Suppressor macrophage treated with lipopolysaccharide for 1 hour (primary cell): Measurements from ENCODE around the gene ATP8B4.

ENCODE experiments used
- DNase-seq, 3 donors: peaks; one replicate each; pipeline ENCODE4 v3.0.0-alpha.2; 2020 to 2022

Gene ATP8B4

GRCh38 chr15:49927189-49927861, 191.7 kb downstream of the ATP8B4 start:
- DNase-seq = no peak

DNA sequence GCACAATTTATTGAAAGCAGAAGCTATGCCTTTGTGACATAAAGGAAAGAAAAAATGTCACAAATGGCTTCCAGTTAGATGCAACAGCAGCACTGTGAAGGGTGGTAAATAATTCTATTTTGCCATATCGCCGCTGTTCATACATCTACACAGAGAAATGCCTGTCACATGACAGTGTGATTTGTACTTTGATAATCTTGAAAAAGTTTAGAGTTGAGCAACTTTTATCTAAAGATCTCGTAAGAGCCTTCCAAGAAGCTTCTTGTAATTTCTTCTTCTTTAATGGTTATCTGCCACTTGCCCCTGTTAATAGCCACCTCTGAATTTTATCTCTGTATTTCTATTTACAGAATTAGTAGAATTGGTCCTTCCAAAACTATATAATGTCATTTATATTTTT, 192.3 kb downstream of the ATP8B4 start:
- DNase-seq = no peak

DNA sequence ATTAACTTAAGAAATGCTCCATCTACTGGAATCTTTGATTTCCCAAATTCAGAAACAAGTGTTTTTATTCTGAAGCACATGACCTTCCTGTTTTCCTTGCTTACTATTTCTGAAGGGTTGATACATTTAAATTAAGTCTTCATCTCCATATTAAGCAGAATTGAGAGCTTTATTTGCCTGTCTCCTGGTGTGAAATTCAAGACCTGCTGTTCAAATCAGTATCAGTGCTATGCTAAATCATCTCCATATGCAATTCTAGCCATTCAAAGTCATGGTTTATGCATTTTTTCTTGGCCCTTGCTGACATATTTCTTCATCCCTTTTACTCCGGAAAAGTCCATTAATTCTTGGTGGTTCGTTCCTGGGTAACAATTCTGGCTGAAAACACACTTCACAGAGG, 195.4 kb downstream of the ATP8B4 start:
- DNase-seq = no peak

GRCh38 chr15:49919034-49919433, 200.0 kb downstream of the ATP8B4 start:
- DNase-seq = no peak

DNA sequence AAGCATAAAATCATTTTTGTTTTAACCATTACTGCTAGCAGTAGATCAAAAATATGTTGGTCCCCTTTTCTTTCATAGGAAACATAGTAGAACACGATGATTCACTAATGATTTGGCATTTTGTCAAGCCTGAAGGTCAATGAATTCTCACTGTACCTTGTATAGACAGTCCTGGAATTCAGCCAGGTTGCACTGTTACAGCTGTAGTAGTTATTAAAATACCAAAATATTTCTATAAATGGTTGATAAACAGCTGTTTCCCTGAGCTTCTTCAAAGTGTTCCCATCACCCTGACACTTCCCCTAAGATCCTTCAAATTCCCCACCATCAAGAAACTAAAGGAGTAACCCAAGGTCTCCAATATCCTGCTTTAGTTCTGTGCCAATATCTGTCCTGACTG, 200.9 kb downstream of the ATP8B4 start:
- no peak for DNase-seq

DNA sequence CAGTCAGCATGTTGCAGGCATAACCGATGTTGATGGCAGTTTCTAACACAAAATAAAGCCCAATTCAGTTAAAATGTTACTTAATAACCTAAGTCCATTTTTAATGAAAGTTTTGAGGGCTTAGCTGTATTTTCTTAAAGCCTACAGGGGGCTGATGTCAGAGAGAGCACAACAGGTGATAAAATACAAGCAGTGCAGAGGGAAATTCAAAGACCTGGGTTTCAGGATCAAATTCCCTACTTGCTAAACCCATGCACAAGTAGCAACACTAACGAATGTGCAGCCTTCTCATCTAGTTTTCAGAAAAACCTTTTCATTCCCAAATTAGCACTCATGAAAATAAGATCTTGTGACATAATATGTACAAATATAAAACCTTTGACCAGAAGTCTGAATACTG, 202.0 kb downstream of the ATP8B4 start:
- DNase-seq = no peak

DNA sequence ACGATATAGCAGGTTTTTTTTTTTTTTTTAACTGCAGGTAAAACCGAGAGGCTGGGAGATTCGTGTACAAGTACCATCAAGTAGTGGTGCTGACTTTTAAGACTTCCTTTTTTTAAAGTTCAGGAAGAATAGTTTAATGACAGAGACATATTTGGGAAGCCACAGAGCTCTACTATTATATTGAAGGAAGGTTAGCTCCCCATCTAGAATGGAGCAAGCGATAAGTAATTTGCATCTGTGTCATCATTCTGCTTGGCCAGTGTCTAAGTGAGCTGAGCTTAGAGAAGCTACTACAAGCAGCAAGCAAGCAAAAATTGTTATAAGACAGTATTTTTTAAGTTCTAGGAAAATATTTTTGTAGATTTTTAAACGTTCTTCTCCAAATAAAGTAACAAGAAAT, 203.2 kb downstream of the ATP8B4 start:
- no peak for DNase-seq

GRCh38 chr15:49908933-49909295, 210.1 kb downstream of the ATP8B4 start:
- DNase-seq = no peak

GRCh38 chr15:49908236-49908932, 210.6 kb downstream of the ATP8B4 start:
- DNase-seq = no peak

- no peak for DNase-seq
Observed at GRCh38 chr15:49906966-49907365, 212.1 kb downstream of the ATP8B4 start.

DNA sequence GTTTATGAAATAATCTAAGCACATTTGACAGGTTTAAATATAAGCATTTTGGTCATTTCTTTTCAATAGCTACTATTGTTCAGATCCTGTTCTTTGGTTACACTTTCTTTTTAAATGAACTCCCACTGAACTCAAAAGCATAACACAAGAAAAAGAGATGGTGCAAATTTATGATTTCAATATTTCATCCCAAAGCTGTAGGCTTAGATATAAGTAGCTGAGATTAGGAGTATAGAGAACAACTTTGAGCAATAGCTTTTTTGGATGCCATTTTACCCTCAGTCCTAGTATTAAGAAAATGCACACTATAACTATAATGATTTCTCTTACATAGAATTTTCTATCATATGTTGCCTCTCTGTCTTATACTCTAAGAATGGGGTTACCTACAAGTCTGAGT, 213.8 kb downstream of the ATP8B4 start:
- DNase-seq = no peak

DNA sequence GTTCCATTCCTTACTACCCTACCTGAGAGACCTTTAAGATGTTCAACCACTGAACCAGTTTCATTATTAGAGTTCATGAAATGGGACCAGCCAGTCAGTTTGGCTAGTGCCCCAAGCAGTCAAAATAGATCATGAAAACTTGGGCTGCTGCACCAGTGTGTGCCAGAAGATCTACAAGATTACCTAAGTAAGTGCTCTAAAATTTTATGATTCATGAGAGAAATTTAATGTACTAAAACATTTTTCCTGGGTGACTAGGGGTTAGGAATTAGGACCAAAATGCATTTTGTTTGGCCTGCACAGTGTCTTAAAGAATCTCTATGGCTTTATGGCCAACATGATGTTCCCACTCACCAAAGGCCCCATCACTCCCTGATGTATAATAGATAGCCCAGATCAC, 214.7 kb downstream of the ATP8B4 start:
- no peak for DNase-seq

GRCh38 chr15:49902685-49903501, 216.1 kb downstream of the ATP8B4 start:
- no peak for DNase-seq

DNA sequence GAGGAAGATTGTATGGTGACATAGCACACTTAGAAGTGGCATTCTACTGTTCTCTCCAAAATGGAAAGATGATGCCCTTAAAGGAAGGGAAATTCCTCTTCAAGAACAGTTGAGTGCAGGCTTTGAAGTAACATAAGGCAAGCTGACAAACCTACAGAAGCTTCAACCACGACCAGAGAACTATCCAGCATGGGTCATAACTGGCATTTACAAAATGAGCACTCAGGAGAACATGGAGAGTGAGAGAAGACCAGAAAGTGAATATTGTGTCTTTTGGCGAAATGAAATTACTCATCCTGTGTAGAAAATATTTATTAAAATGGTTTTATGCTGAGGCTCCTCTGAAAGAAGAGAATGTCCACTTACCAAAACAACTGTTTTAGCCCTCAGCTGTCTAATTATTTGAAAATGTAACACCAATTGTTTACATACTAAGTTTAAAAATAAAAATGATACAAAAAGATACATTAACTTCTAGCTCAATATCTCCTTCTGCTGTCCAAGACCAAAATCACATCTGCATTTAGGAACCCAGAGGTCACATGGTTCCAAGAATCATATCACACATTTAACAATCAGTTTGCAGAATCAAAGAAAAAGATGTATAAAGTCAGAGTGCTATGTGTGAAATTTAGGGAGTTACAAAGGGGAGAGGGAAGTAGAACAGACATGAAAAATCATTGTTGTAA, 216.9 kb downstream of the ATP8B4 start:
- peak in 1 of 3 donors; percentile 9 for DNase-seq

DNA sequence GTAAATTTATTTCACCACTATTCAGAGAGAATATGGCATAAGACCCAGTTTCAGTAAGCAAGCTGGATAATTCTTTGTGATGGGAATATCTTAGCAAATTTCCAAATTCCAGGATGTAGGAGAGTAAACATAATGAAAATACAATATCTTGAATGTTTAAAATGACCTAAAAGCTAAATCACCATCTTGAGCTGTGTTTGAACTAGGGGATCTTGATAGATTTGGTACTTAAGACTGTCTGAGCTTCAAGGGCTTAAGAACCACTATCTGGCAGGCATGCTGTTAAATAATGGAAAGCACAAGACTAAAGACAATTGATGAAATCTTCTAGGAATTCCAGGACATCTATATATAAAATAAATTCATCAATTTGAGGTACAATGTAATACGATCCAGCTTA, 217.7 kb downstream of the ATP8B4 start:
- DNase-seq = no peak

GRCh38 chr15:49900903-49901235, 218.2 kb downstream of the ATP8B4 start:
- no peak for DNase-seq

GRCh38 chr15:49900006-49900902, 218.8 kb downstream of the ATP8B4 start:
- no peak for DNase-seq

DNA sequence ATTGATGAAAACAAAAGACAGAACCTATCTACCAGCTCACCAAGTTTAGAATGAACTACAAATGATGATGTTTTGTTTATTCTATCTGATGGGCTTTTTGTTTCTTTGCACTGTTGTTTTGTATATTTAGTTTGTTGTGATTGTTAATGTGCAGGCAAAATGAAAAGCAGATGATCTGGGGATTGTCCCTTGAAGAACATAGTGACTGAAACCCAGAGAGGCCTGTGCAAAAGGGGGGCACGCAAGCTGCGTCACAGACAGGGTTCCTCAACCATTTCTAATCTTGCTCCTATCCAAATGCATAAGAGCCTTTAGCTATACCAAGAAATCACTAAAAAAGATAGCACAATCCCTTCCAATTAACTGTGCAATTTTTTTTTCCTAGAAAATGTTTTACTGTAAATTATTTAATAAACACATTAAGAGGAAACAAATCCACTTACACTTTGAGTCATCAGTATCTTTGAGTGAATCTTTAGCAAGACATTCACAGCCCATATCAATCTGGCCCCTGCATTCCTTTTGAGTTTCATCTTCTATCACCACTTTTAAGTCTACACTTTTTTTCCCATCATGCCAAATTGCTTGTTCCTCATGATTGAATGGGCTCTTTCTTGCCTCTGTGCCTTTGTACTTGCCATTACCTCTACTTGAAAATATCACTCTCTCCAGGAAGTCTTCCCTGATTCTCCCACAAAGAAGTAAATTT, 220.3 kb downstream of the ATP8B4 start:
- no peak for DNase-seq

DNA sequence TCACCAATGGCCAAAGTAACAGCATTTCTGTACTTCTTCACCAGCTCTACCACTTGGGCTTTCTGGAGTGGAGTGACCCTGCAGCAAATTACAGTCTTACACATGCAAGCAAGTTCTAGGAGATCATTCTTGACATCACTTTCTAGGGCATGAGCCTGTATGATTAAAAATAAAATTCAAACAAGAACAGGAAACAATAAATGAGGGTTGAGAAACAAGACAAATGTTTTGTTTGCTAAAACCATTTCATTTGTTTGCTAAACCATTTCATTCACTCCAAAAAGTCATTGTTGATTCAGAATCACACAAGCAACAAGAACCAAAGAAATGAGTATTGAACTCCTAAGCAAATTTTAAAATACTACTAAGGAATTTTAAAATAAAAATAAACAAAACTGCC, 220.9 kb downstream of the ATP8B4 start:
- no peak for DNase-seq

DNA sequence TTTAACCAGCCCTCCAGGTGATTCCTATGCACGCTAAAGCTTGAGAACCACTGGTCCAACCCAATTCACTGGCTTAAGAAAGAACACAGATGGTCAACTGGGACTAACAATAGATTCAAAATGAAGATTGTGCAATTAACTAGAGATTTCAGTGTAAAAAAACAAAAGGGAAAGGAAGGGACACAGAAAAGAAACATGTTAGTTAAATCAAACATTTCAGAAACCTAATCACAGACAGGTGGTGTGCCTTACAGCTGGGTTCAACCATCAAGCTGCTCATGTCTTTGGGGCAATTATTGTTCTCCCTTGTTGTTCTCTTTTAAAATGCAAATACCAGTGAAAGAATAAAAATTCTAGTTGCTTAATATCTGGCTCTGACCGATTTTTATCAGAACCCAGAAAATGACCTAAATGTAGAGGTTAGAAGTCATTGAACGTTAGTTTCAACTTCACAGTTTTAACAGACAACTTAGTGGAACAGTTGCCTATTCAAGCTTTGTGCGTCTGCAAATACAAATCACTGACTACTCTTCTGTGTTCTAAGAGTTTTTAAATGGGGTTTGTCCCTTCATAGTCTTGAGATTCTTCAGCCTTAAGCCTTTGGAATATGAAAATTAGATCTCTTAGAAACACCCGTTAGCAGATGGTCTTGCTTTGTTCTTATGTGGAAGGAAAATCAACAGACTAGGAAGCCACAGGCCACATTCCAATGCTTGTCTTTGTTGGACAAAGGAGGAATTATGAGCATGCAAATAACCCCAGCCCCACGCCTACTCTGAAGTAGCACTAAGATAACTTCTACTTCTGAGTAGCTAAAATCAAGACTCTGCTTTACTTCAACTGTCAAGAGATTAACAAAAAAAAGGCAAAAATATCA, 223.4 kb downstream of the ATP8B4 start:
- DNase-seq = no peak

DNA sequence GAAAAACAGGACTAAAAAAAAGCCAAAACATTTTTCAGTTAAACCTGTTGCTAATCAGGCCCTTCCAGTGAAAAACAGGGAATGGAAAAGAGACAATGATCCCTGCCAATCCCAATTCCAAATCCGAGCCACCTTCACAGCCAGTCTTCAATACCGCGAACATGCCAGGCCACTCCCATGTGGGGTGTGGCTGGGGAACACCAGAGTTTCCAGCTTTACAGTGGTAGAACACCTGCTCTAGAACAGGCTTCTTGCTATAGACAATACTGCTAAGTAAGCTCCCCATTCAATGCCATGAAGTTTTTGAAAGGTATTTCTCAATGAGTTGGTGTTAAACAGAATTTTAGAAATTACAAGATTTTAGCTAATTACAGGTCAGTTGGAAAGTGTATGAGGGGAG, 228.3 kb downstream of the ATP8B4 start:
- no peak for DNase-seq
